LNCaP clone FGC (cell line): ENCODE results near the gene DLG1.

Source experiments
- DNase-seq: peaks from one replicate; pipeline ENCODE4 v3.0.0-alpha.2; 2011; ENCODE audit warnings: low read depth
- H3K4me3 ChIP-seq: 2 replicates; pipeline ENCODE4 v1.5.1; 2011; ENCODE audit warnings: mild to moderate bottlenecking, low read depth, low read length, control low read depth
- TF ChIP-seq, protein P1 (sequence below): IDR thresholded peaks from 2 replicates; pipeline ENCODE4 v1.5.1; 2012; ENCODE audit warnings: mild to moderate bottlenecking; ENCODE audit not compliant: control insufficient read depth, insufficient read depth; ENCODE audit errors: extremely low read depth

DLG1 gene

DNA sequence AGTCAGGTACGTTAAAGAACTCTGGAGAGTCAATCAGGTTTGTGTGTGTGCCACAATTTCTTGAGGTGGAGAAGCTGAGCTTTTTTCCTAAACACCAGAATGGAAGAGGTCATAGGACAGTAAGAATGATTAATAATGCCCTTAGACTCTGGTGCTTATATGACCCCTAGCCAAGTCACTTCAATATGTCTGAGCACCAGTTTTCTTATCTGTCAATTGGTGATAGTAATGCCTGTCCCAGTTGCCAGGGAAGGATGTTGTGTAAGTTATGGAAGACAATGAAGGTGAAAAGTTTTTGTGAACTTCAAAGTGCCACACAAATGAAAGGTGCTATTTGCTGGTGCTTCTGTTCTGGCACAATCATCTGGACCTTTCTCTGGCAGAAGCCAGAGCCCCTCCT is 22.2 kb upstream of the DLG1 start:
- TF ChIP-seq, protein P1, sequence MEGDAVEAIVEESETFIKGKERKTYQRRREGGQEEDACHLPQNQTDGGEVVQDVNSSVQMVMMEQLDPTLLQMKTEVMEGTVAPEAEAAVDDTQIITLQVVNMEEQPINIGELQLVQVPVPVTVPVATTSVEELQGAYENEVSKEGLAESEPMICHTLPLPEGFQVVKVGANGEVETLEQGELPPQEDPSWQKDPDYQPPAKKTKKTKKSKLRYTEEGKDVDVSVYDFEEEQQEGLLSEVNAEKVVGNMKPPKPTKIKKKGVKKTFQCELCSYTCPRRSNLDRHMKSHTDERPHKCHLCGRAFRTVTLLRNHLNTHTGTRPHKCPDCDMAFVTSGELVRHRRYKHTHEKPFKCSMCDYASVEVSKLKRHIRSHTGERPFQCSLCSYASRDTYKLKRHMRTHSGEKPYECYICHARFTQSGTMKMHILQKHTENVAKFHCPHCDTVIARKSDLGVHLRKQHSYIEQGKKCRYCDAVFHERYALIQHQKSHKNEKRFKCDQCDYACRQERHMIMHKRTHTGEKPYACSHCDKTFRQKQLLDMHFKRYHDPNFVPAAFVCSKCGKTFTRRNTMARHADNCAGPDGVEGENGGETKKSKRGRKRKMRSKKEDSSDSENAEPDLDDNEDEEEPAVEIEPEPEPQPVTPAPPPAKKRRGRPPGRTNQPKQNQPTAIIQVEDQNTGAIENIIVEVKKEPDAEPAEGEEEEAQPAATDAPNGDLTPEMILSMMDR: no peak
- DNase-seq: no peak
- H3K4me3 ChIP-seq: no peak overlapping the region

DNA sequence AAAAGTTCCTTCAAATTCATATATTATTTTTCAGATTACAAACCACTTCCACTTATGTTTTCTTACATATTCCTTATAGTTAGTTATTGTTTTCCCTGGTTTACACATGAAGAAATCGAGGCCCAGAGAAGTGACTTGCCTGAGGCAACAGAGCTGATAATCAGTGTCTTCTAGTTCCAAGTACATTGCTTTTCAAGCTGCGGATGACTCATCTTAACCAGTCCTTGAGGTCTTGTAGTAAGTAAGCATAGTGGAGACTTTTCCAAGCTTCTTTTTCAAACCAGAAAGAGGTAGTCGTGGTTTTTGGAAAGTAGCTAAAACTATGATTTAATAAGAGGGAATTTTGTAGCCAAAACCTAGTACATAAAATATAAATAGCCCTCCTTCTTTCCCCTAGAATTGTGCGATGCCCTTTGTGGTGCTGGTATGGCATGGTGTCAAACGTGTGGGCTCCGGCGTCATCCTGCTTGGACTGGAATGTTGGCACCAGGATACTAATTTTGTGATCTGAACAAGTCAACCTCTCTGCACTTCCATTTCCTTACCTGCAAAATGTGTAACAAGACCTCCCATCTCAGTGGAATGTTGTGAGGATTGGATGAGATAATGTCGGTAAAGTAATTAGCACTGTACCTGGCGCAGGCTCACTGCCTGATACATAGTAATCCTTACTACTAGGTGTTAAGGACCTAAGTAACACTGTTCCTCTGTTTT is 19.0 kb upstream of the DLG1 start:
- no peak overlapping the region for H3K4me3 ChIP-seq
- no peak for DNase-seq
- TF ChIP-seq, protein P1: no peak

DNA sequence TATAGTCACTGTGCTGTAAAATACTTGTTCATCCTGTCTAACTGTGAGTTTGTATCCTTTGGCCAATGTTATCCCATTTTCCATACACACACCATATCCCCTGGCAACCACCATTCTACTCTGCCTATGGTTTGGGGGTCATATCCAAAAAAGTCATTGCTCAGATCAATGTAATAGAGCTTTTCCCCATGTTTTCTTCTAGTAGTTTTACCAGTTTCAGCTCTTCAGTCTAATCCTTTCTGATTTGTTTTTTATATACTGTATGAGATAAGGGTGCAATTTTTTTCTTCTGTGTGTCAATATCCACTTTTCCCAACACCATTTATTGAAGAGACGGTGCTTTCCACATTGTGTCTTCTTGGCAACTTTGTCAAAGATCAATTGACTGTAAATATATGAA is 14.0 kb upstream of the DLG1 start:
- DNase-seq: no peak
- H3K4me3 ChIP-seq: no peak overlapping the region
- TF ChIP-seq, protein P1: no peak

DNA sequence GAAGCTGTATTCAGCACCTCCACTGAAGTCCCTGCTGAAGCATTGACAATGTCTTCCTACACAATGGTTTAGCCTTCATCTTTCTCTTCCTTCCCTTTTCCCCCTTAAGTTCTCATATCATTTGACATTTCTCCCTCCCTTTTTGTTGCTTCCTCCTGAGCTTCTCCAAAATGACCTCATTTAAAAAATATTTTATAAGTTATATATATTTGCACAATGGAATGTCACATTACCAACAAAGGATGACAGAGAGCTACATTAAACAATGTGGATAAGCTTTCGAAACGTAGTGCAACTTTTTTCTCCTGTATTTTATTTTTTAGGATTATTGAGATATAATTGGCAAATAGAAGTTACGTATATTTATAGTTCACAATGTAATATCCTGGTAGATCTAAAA is 13.2 kb upstream of the DLG1 start:
- TF ChIP-seq, protein P1: no peak

DNA sequence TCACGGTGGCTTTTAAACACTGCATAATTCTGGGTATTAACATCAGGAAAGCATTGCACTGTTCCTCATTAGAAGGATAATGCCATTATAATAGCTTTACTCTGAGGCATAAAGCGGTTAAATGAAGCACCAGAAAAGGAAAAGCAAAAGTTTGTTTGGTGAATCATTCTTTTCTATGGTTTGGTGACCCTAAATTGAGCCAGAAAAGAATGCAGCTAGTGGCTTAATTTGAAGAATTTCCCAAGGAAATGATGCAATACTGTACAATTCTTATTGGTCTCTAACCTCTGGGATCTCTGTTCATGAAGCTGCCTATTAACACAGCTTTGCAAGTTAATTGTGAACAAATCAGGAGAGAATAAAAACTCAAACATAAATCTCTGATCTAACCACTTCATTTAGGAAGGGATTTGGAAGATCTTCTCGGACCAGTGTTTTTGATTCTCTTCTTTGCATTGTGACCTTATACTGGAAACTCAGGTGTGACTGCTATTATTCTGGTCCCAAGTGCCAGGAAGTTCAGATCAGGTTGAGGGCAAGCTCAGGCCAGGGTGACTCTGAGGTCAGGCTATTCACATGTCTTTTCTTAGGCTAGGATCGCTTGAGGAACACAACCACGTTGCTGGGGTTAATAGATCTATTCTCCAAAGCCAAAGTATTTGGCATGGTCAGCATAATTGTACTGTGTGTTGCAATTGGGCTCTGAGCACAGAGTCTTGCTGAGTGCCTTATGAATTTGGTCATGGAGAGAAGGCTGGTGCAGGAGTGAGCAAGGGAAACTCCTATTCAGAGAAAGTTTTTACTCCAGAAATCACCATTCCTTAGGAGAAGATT is 11.3 kb upstream of the DLG1 start:
- H3K4me3 ChIP-seq: no peak overlapping the region
- DNase-seq: no peak
- TF ChIP-seq, protein P1: no peak

More for the DNA sequence above, 13.2 kb upstream of the DLG1 start:
- no peak for DNase-seq
- H3K4me3 ChIP-seq: no peak overlapping the region

DNA sequence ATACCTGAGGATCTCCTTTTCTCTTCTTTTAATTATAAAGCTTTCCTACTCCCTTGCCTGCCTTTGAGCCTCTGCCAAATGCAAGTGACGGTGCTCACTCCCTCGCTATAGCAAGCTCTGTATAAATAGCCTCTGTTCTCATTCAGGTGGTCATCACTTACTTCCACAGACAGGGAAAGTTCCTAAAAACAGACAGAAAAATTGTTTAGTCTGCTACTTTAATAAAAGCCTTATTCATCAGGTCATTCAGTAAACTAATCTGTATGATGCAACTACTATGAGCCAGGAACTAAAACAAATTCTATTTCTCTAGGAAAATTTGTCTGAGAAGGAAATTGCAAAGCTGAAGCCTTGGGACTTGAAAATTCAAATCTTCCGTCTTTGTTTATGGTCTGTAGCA is 10.2 kb upstream of the DLG1 start:
- no peak overlapping the region for H3K4me3 ChIP-seq
- no peak for DNase-seq
- TF ChIP-seq, protein P1: no peak
